SU-DHL-6 (cell line): ENCODE results near the gene GPR78.

ENCODE experiments used
- H2AFZ ChIP-seq: fragments of 200-600 bp; sonication (generic); 2 replicates; pipeline ENCODE4 v1.6.1; 2014; ENCODE audit warnings: low read depth, mild to moderate bottlenecking, moderate library complexity, mixed read lengths, antibody characterized with exemption, low read length; ENCODE audit not compliant: severe bottlenecking
- H3F3A ChIP-seq: fragments of 200-600 bp; shearing (Covaris generic); 2 replicates; pipeline ENCODE4 v1.6.0; 2016; ENCODE audit warnings: antibody characterized with exemption, mild to moderate bottlenecking; ENCODE audit not compliant: insufficient read depth
- H3K27ac ChIP-seq: fragments of 200-600 bp; sonication (generic); 2 replicates; pipeline ENCODE4 v1.5.1; 2016; ENCODE audit warnings: low read depth, mild to moderate bottlenecking, low read length, moderate library complexity, mixed read lengths
- H3K27me3 ChIP-seq: fragments of 200-600 bp; sonication (generic), shearing (Covaris generic); 2 replicates; pipeline ENCODE4 v1.6.0; 2014; ENCODE audit warnings: mild to moderate bottlenecking, low read length
- H3K36me3 ChIP-seq: fragments of 200-600 bp; sonication (generic); 2 replicates; pipeline ENCODE4 v1.6.1; 2014; ENCODE audit warnings: mild to moderate bottlenecking, low read length, mixed read lengths
- H3K4me2 ChIP-seq: fragments of 300-600, 200-600 bp; shearing (Covaris generic), sonication (generic); 2 replicates; pipeline ENCODE4 v1.6.0; 2014; ENCODE audit warnings: low read length, low read depth, mild to moderate bottlenecking; ENCODE audit not compliant: poor library complexity, severe bottlenecking
- H3K4me3 ChIP-seq: fragments of 200-600 bp; sonication (generic); 2 replicates; pipeline ENCODE4 v1.5.1; 2014; ENCODE audit warnings: antibody characterized with exemption, low read length, mild to moderate bottlenecking, mixed read lengths; ENCODE audit not compliant: insufficient read depth, poor library complexity, severe bottlenecking
- H3K79me2 ChIP-seq: fragments of 200-600 bp; sonication (generic); 2 replicates; pipeline ENCODE4 v1.6.1; 2014; ENCODE audit warnings: mild to moderate bottlenecking, low read length, moderate library complexity; ENCODE audit not compliant: insufficient read depth
- H3K9ac ChIP-seq: fragments of 200-600 bp; sonication (generic); 2 replicates; pipeline ENCODE4 v1.7.0; 2014; ENCODE audit warnings: mild to moderate bottlenecking, low read length
- H3K9me2 ChIP-seq: fragments of 200-600 bp; sonication (generic); replicated peaks from 2 replicates; pipeline ENCODE4 v1.6.1; 2014; ENCODE audit warnings: low read length; ENCODE audit not compliant: insufficient read depth
- H3K9me3 ChIP-seq: fragments of 200-600 bp; sonication (generic); 2 replicates; pipeline ENCODE4 v1.6.1; 2014; ENCODE audit warnings: low read length, mixed read lengths; ENCODE audit not compliant: insufficient read depth
- H4K20me1 ChIP-seq: fragments of 200-600 bp; sonication (generic); 2 replicates; pipeline ENCODE4 v1.6.1; 2014; ENCODE audit warnings: low read depth, mild to moderate bottlenecking, antibody characterized with exemption, low read length, moderate library complexity, mixed read lengths
- EZH2phosphoT487 ChIP-seq: fragments of 200-600 bp; sonication (generic), shearing (Covaris generic); conservative IDR thresholded peaks from 2 replicates; pipeline ENCODE4 v1.6.1; 2018; ENCODE audit warnings: mild to moderate bottlenecking, antibody characterized with exemption, low read length, moderate library complexity, mixed read lengths
- TF ChIP-seq, protein P1 (sequence below): fragments of 200-600 bp; sonication (generic); IDR thresholded peaks from one replicate; pipeline ENCODE4 v1.5.1; 2017; ENCODE audit warnings: antibody characterized with exemption, mild to moderate bottlenecking, low read length, moderate library complexity; ENCODE audit not compliant: insufficient read depth, poor library complexity, severe bottlenecking

The GPR78 gene

DNA sequence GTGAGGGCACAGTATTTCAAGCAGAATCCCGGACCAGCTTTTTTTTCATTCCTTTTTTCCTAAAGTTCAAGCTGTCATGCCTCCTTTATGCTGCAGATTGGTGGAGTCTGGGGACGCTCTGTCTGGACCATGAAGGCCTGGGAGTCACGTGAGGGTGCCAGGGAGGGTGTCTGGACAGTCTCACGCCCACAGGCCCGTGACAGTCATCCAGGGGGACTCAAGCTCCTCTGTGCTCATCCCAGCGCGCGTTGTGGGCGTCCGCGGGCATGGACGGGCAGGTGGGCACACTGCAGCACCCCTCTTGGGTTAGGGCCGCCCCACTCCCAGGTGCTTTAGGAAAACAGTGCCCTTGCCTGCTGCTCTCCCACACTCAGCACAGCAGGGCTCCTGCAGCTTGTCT is 17.1 kb downstream of the GPR78 start:
- H3K4me2 ChIP-seq: no peak overlapping the region
- TF ChIP-seq, protein P1, sequence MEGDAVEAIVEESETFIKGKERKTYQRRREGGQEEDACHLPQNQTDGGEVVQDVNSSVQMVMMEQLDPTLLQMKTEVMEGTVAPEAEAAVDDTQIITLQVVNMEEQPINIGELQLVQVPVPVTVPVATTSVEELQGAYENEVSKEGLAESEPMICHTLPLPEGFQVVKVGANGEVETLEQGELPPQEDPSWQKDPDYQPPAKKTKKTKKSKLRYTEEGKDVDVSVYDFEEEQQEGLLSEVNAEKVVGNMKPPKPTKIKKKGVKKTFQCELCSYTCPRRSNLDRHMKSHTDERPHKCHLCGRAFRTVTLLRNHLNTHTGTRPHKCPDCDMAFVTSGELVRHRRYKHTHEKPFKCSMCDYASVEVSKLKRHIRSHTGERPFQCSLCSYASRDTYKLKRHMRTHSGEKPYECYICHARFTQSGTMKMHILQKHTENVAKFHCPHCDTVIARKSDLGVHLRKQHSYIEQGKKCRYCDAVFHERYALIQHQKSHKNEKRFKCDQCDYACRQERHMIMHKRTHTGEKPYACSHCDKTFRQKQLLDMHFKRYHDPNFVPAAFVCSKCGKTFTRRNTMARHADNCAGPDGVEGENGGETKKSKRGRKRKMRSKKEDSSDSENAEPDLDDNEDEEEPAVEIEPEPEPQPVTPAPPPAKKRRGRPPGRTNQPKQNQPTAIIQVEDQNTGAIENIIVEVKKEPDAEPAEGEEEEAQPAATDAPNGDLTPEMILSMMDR: no peak
- TF ChIP-seq EZH2phosphoT487: no peak
- H3K9me3 ChIP-seq: no peaks in the 10 kb centered on the region
- no peaks in the 10 kb centered on the region for H3K36me3 ChIP-seq
- no peak overlapping the region for H3K27ac ChIP-seq
- no peak overlapping the region for H3K4me3 ChIP-seq
- no peaks in the 10 kb centered on the region for H3K79me2 ChIP-seq
- H3F3A ChIP-seq: no peaks in the 10 kb centered on the region
- no peaks in the 10 kb centered on the region for H4K20me1 ChIP-seq
- H3K9ac ChIP-seq: no peak overlapping the region
- no peaks in the 10 kb centered on the region for H3K27me3 ChIP-seq
- no peaks in the 10 kb centered on the region for H3K9me2 ChIP-seq
- no peak overlapping the region for H2AFZ ChIP-seq

DNA sequence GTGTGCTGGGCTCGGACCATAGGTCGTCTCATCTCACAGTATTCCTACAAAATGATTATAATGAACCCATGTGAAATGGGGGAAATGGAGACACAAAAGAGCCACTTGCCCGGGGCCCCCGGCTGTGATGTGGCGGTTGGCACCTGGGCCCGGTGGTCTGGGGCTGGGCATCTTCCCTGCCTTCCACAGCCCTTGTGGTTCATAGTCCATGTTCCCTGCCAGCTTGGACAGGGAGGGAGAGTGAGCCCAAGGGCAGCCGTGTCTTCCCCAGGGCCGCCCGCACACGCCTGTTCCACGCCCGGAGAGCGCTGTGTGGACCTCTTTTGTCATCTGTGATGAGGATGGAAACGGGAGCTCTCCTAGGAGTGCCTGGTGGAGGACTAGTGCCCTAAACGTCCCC is 17.6 kb downstream of the GPR78 start:
- Histone ChIP-seq H3K4me2 (no peak overlapping the region), H3K27me3 (no peaks in the 10 kb centered on the region), H3K9me2 (no peaks in the 10 kb centered on the region), H3K36me3 (no peaks in the 10 kb centered on the region), H4K20me1 (no peaks in the 10 kb centered on the region), H2AFZ (no peak overlapping the region), H3K79me2 (no peaks in the 10 kb centered on the region), H3K9ac (no peak overlapping the region), H3F3A (no peaks in the 10 kb centered on the region), H3K9me3 (no peaks in the 10 kb centered on the region), H3K4me3 (no peak overlapping the region), H3K27ac (no peak overlapping the region)
- no peak for TF ChIP-seq EZH2phosphoT487
- TF ChIP-seq, protein P1: no peak

DNA sequence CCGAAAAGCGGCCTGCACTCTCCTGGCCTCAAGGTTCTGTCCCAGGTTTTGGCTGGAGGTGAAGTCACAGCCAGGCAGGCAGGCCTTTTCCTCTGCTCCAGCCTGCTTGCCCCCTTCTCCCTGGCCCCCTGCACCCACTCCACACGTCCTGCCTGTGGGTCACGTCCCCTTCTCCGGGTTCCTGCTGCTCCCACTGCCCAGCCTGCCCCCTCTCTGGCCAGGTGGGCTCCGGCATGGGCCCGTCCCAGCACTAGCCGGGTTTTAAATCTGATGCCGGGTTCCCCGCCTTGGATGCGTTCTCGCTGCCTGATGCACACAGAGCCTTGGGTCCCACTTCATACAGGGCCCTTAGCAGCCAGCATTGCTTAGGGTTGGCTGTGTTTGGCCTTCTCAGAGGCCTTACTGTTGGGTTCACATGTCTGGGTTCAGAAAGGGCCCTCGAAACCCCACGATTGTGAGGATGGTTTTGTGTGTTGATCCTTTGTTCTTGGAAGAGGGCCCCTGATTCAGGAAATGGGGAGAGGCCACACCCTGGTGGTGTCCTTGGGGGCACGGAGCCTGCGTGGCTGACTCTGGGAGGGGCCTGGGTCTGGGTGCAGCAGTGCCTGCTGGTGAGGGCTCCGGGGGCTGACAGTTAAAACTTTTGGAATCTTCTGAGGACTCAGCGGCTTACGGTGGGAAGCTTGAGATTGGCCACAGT is 18.3 kb downstream of the GPR78 start:
- H2AFZ ChIP-seq: no peak overlapping the region
- H3K79me2 ChIP-seq: no peaks in the 10 kb centered on the region

More for the DNA sequence above, 18.3 kb downstream of the GPR78 start:
- Histone ChIP-seq H3K27ac (no peak overlapping the region), H3K4me3 (no peak overlapping the region), H3K9me3 (no peaks in the 10 kb centered on the region), H3K4me2 (no peak overlapping the region), H3K27me3 (no peaks in the 10 kb centered on the region), H3F3A (no peaks in the 10 kb centered on the region), H4K20me1 (no peaks in the 10 kb centered on the region), H3K9ac (no peak overlapping the region), H3K9me2 (no peaks in the 10 kb centered on the region), H3K36me3 (no peaks in the 10 kb centered on the region)
- TF ChIP-seq, protein P1: no peak
- no peak for TF ChIP-seq EZH2phosphoT487
